AG09319 (cell line): Measurements from ENCODE around the gene RALA.
"Not testable (repeated sequence)": the region's sequence is repeated elsewhere in the genome, so short reads cannot be mapped to it uniquely, and the experiment has no call there.

Experiments
- DNase-seq: peaks from one replicate; pipeline ENCODE4 v3.0.0-alpha.2; 2010; ENCODE audit warnings: low read depth; ENCODE audit errors: extremely low read depth
- CTCF ChIP-seq: IDR thresholded peaks from 2 replicates; pipeline ENCODE4 v1.5.1; 2011; ENCODE audit warnings: low read depth, mild to moderate bottlenecking, inconsistent platforms, low read length, moderate library complexity

Gene RALA

GRCh38 chr7:39663263-39663662, 39.9 kb downstream of the RALA start:
- DNase-seq, result no peak
- no peak for TF ChIP-seq CTCF

- no peak for DNase-seq
- no peak for TF ChIP-seq CTCF
Observed at GRCh38 chr7:39664057-39664456, 40.7 kb downstream of the RALA start.

- DNase-seq, result no peak
- no peak for TF ChIP-seq CTCF
Observed at GRCh38 chr7:39664585-39664984, 41.2 kb downstream of the RALA start.

- no peak for DNase-seq
- no peak for TF ChIP-seq CTCF
Observed at GRCh38 chr7:39666562-39666961, 43.2 kb downstream of the RALA start.

- no peak for TF ChIP-seq CTCF
Observed at GRCh38 chr7:39667341-39667923, 44.1 kb downstream of the RALA start.

GRCh38 chr7:39668280-39668679, 44.9 kb downstream of the RALA start:
- not testable (repeated sequence) for DNase-seq

More at GRCh38 chr7:39667341-39667923, 44.1 kb downstream of the RALA start:
- no peak for DNase-seq

- no peak for TF ChIP-seq CTCF
- DNase-seq, result no peak
Observed at GRCh38 chr7:39670052-39670451, 46.7 kb downstream of the RALA start.

GRCh38 chr7:39670934-39671333, 47.6 kb downstream of the RALA start:
- TF ChIP-seq CTCF, result no peak
- DNase-seq, result no peak
